Raji (cell line): ENCODE data around the gene CRYBG3.

Source experiments
- POLR2A ChIP-seq: IDR thresholded peaks from 2 replicates; pipeline ENCODE4 v1.6.1; 2011; ENCODE audit warnings: low read depth, low read length, control low read depth; ENCODE audit not compliant: insufficient read depth

CRYBG3 gene

DNA sequence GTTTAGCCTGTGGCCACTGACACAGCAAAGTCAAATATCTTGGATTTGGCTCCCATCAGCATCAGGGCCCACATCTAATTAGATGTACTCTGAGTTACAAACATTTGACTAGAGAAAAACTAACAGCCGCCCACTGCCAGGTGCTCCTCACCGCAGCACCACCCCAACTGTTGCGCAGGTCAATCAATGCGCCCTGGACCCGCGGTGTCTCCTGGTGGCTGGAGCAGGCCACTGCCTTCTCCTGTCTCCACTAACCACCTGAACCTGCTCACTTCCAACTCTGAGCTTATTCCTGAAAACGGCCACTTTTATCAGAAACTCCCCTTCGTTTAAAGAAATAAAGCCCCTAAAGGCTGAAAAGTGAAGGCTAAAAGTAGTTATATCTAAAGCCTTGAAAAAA, 146.2 kb downstream of the CRYBG3 start:
- no peak for TF ChIP-seq POLR2A

DNA sequence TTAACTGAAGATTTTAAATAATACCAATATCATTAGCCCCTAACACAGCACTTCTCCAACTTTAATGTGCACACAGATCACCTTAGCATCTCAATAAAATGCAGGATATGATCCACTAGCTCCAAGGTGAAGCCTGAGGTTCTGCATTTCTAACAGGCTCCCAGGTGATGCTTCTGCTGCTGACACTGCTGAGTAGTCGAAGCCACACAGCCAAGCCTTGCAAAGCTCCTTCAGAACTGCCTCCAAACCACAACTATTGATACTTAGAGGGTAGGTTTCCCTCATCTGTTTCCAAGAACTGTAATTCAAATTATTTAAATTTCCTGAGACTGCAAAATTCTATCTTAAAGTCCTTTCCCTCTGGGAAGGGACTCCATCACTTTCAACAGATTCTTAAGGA, 146.6 kb downstream of the CRYBG3 start:
- TF ChIP-seq POLR2A = no peak

GRCh38 chr3:97969541-97969940, 147.7 kb downstream of the CRYBG3 start:
- TF ChIP-seq POLR2A = no peak

DNA sequence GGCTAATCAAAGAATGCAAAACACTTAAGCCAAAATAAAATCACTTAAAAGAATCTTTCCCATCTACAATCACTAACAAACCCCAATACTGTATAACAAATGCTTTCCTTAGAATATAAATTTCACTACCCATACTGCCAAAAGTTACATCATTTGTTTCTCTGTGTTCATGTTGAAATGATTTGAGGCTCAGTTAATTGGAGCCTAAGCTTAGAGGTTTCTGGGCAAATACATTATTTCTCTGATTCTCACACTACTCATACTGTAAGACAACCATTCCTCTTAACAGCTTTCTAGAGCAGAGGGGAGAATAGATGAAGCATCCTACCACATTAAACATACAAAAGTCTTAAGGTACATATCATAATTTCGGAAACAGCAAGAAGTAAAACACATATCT, 148.3 kb downstream of the CRYBG3 start:
- TF ChIP-seq POLR2A = no peak

DNA sequence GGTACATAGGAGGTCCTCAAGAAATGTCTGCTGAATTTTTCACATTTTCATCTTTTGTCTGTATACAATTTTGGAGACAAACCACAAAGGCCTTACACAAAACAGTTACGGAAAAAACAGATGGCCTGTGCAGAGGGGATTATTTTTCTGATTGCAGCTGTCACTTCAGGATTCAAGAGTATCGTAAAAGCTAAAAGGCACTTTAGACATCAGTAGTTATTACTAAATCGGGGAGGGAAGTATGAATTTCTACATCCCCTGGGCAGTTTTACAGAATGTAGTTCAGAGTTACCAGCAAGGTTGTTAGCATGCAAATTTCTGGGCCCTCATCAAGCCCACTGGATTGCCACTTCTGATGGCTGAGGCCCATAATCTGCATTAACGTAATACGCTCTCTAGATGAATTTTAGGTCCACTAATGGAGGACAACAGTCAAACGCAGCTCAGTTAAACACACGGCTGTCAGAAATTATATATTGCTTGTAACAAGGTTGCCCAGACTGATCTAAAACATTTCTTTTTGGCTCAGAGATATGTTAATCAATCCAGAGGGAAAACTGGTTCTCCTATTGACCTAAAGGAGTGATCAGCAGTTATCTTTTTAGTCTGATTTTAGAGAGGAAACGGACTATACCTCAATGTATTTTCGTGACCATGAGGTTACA, 149.3 kb downstream of the CRYBG3 start:
- no peak for TF ChIP-seq POLR2A

- TF ChIP-seq POLR2A = peak; percentile 69
Measured at GRCh38 chr3:97971679-97972567, 150.1 kb downstream of the CRYBG3 start, which contains the start of gene RIOX2. TSS of gene RIOX2 (minus strand) at chr3:97972431. CDS start at chr3:97967593, 4,838 bp downstream.

GRCh38 chr3:97972976-97973375, 151.2 kb downstream of the CRYBG3 start:
- TF ChIP-seq POLR2A = no peak

GRCh38 chr3:97974996-97975395, 153.2 kb downstream of the CRYBG3 start:
- no peak for TF ChIP-seq POLR2A

DNA sequence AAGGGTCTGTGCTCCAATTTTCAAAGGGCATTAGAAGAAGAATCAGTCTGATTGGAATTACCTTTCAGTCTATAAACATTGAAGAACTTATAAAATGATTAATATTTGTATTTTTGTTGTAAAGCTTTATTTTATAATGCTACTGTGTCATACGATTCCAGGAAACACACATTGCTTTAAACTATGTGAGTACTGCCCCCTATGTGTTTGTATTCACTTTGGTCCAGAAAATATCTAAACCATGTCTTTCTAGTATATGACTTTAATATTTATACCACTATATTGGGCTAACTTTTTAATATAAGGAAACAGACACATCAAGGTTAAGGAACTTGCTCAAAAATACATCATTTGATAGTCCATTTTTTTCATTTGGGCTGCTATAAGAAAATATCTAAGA, 153.7 kb downstream of the CRYBG3 start:
- TF ChIP-seq POLR2A = no peak

- TF ChIP-seq POLR2A = no peak
Measured at GRCh38 chr3:97979610-97980009, 157.8 kb downstream of the CRYBG3 start.

- TF ChIP-seq POLR2A = no peak
Measured at GRCh38 chr3:97981886-97982285, 160.1 kb downstream of the CRYBG3 start.

DNA sequence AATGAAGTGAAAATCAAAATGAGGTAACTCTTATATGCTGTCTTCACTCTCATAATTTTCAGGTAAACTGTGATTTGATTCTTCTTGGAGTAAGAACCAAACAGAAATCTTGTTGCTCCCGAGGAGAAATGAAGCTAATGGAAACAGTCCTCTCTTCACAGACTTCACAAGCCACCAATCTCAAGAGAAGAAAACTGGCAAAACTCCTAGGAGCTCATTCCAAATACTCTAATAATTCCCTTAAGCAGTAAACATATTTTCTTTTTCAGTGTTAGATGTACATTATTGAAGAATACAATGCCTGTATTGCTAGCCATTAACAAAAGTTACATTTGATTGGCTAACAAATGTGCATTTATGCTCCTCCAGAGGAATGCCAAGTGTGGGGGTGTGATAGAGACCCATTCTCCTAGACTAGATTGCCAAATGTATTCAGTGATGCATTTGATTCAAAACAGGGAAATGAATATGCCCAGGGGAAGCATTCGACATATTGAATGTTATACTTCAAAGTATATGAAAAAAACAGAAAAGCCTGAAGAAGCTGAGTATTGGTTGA, 162.2 kb downstream of the CRYBG3 start:
- TF ChIP-seq POLR2A = no peak

- no peak for TF ChIP-seq POLR2A
Measured at GRCh38 chr3:97987306-97987705, 165.5 kb downstream of the CRYBG3 start.

DNA sequence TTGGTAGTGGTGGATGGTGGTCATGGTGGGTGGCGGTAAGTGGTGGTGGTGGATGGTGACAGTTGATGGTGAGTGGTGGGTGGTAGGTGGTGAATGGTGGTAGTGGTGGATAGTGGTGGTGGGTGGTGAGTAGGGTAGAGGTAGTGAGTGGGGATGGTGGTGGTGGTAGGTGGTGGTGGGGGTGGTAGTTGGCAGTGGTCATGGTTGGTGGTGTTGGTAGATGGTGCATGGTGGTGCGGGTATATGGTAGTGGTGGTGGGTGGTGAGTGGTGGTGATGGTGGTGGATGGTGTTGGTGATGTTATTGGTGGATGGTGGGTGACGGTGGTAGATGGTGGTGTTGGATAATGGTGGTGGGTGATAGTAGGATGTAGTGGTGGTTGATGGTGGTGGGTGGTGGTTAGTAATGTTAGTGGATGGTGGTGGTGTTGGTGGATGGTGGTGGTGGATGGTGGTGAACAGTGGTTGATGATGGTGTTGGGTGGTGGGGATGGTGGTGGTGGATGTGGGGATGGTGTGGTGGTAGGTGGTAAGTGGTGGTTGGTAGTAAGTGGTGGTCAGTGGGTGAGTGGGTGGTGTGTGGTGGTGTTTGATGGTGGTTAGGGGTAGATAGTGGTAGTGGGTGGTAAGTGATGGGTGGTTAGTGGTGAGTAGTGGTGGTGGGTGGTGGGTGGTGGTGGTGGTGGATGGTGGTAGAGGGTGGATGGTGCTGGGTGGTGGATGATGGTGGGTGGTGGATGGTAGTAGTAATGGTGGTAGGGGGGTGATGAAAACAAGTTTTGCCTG, 167.2 kb downstream of the CRYBG3 start:
- no peak for TF ChIP-seq POLR2A

DNA sequence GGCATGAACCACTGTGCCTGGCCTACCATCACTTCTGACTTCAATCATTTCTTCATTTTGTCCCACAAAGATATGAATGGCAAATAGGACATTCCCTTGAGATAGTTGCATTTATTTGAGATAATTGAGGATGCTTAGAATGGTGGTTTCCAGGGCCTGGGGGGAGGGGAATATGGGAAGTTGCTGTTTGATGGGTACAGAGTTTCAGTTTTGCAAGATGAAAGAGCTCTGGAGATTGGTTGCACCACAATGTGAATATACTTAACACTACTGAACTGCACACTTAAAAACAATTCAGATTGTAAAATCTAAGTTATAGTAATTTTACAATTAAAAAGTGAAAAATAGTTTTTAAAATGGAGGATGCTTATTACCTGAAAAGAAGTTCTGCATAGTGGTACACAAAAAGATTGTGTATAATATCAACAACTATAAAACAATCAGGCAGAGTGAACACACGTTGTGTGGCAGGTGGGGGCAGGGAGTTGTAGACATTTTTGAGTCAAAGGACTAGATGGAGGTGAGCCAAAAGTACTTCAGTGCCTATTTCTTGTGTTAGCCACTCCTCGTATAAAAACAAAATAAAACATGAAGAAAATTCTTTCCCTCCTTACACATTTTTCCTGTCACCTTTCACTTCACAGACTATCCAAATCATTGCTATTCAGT, 168.9 kb downstream of the CRYBG3 start:
- no peak for TF ChIP-seq POLR2A

DNA sequence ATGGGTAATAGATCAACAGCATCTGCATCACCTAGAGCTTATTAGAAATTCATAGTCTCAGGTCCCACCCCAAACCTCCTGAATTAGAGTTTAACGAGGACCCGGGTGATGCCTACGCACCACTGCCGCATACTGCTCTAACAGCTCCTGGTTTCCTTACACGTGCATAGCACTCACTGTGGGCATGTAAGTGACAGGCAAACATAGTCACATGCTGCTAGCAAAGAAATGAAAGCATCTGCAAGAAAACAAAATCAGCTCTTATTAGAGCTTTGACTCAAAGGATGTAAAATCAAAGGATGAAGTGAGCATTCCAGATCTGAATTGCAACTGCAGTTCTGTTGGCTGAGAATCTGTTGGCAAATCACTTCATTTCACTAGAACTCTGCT, 169.5 kb downstream of the CRYBG3 start:
- TF ChIP-seq POLR2A = no peak
